Fibroblast of skin of left quadriceps (primary cell): ENCODE data around the gene PEX11A.
A peak's percentile ranks its signal among the peaks of the same experiment; 100 is the strongest.
"Not testable (repeated sequence)": the region's sequence is repeated elsewhere in the genome, so short reads cannot be mapped to it uniquely, and the experiment has no call there.

Experiments
- DNase-seq, 2 experiments: peaks; one replicate each; pipeline ENCODE4 v3.0.0-alpha.2; 2013; ENCODE audit warnings: low read depth in 2 of 2

PEX11A gene, protein sequence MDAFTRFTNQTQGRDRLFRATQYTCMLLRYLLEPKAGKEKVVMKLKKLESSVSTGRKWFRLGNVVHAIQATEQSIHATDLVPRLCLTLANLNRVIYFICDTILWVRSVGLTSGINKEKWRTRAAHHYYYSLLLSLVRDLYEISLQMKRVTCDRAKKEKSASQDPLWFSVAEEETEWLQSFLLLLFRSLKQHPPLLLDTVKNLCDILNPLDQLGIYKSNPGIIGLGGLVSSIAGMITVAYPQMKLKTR

DNA sequence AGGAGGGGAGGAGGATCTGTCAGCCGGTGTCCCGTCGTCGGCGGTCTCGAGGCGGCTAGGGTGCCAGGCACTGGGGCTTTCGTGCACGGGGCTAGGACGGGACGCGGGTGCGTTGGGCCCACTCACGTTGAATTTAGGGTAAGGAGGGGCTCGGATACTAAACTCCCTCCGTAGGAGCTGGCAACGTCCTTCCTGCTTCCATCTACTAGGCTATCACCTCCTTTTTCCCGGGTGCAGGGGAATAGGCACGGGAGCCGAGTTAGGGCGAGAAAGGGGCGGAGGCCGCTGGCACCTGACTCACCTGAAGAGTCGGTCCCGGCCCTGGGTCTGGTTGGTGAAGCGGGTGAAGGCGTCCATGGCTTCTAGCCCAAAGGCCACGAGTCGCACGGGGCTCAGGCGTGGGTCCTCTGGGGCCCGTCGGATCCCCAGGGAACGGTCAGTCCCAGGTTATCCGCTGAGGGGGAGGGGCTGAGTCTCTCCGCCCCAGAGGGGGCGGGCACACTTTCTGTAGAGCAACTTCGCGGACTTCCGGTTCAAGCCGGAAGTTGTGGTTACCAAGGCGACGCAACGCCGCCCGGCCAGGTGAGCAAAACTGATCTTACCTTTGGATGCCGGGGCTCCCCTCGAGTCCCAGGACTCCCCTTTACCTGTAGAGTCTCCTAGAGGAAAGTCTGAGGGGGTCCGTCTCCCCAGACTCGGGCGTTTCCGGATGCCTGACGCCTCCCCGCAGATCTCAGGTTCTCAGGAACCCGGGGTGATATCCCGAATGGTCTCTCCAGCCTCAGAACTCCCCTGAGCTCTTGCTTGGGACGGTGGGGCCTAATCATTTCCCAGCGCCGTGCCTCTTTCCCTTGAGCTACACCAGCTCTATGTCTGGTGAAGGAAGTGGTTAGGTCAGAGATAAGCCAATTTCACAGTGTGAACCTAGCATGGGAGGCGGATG, at the start of gene PEX11A, which contains the start of gene WDR93:
TSS of gene PEX11A (minus strand) at position 479 of the 943 bp plus-strand sequence. CDS start at position 357, 122 bp downstream.
TSS of gene WDR93 (plus strand) at position 536 of the 943 bp plus-strand sequence. CDS start 10,936 bp downstream, outside the sequence.
- peak; percentile 31 to 32 for DNase-seq

DNA sequence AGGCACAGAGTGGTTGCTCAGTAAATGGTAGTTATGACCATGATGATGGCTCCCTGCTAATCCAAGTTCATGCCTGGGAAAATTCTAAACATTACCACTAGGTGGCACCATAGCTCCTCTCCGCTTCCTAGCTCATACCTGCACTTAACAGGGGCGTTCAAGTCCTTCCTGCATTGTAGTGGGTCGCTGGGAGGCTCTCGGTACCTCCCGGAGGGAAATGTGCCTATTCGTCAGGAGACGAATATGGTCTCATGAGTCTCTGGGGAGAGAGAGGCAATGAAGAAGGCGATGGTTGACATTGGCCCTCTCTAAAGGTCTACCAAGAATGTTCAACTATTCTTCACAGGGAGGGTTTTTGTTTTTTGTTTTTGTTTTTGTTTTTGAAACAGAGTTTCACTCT, 49.6 kb upstream of the PEX11A start:
- DNase-seq, result peak; percentile 43 to 48

DNA sequence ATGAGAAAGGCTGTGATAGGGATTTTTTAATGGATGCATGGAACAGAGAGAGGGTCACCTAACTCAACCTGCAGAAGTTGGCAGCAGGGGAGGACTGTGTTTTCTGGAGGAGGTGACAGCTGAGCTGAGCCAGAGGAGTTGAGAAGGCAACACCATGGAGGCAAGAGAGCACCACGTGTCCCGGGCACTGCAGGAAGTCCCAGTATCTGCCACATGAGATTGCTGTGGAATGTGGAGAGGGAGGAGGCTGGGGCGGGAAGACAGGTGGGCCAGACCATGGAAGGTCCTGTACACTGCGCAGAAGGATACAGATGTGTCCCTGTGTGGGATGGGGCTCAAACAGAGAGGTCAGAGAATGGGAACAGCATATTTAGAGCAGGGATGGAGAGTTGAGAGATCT, 45.2 kb upstream of the PEX11A start:
- DNase-seq, result no peak

DNA sequence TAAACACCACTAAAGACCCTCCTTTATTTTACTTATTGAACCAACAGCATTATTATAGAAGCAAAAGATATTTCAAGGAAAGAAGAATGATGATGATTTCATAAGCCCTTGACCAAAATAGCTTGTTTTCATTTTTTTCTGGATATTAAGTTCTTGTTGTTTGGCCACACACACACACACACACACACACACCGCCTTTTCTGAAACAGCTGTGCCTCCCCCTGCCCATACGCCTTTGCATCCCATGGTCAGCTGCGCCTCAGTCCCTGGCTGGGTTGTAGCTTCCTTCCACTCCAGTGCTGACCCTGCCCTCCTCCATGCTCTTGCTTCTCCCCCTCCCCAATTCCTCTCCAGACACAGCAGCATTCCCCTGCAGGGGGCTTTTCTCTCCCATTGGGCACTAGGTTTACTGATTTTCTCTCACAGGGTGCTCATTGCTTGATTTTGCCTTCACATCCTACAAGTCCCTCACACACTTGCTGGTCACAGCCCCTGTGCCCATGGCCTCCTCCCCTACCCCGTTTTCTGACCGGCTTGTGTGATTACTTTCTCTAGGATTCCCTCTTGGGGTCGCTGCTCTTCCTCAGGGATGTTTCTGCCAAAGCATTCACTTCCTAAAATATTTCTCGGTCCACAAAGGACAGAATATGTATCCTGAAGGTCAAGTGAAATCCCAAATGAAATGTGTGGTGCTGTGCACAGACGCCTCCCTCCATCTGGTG, 42.1 kb upstream of the PEX11A start:
- no peak for DNase-seq

DNA sequence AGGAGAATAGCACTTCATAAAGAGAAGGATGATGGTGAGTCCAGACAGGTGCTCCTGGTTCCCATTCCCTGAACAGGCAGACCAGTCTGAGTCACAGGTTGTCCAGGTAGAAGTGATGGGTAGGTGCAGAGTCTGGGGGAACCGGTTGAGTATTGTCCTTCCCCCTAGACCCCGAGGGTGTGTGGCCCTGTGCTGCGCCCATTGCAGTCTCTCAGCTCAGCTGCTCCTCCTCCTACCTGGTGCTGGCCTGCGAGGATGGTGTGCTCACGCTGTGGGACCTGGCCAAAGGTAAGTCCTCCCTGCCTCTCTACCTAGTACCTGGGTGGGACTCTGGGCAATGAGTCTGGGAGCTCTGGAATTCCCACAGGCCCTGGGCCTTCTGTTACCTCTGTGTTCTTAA, 40.7 kb upstream of the PEX11A start:
- DNase-seq, result no peak

DNA sequence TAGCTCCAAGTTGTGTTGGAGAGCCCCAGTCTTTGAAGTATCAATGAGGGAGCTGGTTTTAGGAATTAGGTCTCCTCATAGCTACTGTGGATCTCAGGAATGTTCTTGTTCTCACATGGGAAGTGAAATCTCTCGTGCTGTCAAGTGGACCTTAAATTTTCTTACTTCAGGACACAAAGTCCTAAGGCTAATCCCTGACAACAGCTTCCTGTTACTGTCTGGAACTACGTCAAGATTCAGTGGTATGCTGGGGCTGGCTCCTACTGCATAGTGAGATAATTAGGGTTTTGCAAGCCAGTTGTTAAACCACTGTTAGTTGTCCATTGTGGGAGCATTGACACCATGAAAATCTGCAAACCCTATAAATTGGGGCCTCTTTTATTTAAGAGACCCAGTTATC, 37.7 kb upstream of the PEX11A start:
- no peak for DNase-seq

DNA sequence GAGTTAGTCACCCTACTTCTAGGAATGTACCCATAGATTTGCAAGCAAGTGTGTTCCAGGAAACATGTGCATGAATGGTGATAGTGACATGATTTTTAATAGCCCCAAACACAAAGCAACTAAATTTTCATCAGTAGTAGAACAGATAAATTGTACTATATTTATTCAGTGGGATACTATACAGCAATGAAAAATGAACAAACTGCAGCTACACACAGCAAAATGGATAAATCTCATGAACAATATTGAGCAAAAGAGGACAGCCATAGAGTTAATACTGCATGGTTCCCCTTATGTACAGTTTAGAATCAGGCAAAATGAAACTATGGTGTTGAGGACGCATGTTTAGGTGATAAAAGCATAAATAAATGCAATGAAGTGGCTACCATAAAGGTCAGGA, 34.5 kb upstream of the PEX11A start:
- no peak for DNase-seq

DNA sequence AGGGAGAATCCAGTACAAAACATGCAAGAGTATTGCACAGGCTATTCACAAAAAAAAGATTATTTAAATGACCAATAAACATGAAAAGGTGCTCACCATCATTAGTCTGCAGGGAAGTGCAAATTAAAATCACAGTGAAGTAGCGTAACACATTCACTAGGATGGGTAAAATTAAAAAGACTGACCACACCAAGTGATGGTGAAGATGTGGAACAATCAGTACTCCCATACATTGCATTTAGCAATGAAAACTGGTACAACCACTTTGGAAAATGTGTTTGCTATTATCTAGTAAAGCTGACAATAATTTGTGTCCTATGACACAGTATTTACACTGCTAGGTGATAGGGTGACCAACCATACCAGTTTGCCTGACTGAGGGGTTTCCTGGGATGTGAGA, 34.1 kb upstream of the PEX11A start:
- DNase-seq, result no peak

DNA sequence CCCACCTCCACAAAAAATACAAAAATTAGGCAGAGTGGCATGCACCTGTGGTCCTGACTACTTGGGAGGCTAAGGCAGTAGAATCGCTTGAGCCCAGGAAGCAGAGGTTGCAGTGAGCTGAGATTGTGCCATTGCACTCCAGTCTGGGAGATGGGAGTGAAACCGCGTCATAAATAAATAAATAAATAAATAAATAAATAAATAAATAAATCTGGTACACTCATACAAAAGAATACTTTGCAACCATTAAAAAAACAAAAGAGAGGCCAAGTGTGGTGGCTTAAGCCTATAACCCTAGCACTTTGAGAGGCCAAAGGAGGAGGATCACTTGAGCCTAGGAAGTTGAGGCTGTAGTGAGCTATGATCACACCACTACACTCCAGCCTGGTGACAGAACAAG, 32.5 kb upstream of the PEX11A start:
- DNase-seq, result no peak

DNA sequence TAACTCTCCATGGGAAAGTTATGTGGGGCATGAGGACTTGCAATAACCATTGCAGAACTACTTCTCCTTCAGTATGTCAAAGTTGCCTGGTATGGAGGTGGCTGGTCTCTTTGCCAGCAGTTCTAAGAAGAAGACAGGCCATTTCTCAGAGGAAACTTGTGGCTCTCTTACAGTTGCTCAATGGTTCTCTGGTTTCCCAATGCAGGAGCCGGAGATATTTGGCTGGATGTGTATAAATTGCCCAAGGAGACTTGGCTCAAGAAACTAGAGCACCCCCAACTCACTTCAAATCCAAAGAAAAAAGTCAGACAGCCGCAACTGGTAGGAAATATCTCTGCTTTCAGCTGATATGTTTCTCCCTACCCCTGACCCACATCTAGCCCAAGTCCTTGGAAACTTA, 24.2 kb upstream of the PEX11A start:
- no peak for DNase-seq

DNA sequence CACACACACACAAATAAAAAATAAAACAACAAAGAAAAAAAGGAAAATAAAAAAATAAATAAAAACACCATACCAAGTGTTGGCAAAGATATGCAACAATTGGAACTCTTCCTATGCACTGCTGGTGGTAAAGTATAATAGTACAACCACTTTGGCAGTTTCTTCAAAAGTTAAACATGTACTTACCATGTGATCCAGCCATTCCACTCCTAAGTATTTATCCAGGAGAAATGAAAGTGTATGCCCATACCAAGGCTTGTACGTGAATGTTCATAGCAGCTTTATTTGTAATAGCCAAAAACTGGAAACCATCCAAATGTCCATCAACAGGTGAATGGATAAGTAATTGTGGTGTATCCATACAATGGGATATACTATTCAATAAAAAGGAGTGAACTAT, 17.0 kb upstream of the PEX11A start:
- DNase-seq, result no peak

DNA sequence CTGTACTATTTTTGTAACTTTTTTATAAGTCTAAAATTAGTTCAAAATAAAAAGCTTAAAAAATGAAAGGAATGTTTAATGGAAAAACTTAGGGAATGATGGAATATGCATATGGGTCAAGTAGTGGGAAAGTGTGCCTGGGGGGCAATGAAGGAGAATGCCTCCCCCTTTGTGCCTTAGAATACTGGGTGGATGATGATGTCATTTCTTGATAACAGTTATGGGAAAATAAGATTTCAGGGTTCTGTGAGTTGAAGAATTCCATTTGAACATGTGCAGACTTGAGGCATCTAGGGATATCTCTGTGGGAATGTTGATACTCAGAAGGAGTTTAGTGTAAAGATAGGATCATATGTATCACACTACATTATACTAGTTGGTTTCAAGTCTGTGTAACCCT, 13.9 kb upstream of the PEX11A start:
- no peak for DNase-seq

DNA sequence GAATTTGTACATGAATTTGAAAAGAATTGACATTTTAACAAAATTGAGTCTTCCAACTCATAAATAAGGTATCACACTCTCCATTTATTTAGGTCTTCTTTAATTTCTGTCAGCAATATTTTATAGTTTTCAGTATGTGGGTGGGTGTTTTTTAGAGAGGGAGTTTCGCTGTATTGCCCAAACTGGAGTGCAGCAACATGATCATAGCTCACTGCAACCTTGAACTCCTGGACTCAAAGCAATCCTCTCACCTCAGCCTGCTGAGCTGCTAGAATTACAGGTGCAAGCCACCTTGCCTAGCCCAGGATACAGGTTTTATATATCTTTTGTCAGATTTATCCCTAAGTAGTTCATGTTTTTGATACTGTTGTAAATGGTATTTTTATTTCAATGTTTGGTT, 4.6 kb upstream of the PEX11A start:
- no peak for DNase-seq

DNA sequence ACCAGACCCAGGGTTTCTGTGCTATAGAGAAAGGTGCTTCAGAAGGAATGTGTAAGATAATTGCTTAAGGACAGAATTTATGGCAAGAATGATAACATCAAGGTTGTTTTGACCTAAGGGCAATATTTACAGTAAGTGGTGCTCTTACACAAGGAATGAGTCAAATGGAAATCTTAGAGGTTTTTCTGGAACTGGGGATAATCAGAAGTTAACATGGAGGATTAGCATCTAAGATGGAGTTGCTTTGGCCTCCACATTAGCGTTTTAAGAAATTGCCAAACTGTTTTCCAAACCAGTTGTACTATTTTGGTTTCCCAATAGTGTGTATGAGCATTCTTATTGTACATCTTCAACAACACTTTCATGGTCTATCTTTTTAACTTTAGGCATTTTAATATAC, 3.1 kb upstream of the PEX11A start:
- no peak for DNase-seq

DNA sequence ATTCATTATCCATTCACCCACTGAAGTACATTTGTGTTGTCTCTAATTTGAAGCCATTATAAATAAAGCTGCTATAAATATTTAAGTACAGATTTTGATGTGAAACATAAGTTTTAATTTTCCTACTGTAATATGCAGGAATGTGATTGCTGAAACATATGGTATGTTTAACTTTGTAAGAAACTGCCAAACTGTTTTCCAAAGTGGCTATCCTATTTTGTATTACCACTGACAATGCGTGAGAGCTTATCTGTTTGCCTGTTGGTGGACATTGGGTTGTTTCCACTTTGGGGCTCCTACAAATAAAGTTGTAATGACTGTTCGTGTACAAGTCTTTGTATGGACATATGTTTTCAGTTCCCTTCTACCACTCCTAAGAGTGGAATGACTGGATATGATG, 2.5 kb upstream of the PEX11A start:
- DNase-seq, result no peak

DNA sequence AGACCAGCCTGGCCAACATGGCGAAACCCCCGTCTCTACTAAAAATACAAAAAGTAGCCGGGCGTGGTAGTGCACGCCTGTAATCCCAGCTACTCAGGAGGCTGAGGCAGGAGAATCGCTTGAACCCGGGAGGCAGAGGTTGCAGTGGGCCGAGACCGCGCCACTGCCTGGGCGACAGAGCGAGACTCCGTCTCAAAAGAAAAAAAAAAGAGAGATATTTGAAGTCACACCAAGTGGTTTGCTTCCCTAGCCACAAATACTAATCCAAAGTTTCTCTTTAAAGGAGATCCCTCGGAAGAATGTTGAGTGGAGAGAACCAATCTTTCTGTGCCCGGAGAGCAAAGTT, 651 bp downstream of the PEX11A start:
- not testable (repeated sequence) for DNase-seq

DNA sequence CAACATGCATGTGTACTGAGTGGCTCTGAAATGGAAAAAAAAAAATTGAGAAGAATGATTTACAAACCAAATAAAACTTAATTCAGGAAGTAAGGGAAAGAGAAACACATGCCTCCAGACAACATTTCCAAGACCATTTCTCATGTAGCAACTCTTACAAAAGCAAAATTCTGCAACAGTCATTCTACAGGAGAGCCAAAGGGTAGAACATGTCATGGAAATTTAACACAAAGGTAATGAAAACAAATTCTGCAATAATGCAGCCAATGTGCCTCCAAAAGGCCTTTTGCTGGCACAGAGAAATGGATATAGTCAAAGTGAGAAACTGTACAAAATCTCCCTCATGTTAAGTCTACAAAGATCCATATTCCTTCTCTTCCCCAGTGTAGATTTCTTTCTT, 4.0 kb downstream of the PEX11A start:
- DNase-seq, result no peak

DNA sequence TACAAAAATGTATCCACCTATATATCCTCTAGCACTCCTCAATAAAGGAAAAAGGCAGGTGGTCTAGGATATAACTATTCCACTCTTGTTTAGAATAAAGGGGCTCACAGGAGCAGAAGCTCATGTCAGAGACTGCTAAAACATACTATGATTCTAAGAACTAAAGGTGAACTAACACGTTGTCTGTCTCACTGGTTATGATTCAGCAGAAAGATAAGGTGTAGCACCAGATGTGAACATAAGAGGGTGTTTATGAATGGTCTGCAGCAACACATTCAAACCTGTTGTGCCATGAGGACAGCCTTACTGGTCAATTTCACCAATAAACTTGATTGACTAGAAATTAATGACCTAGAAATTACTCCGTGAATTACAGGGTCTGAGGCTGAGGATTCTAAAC, 4.6 kb downstream of the PEX11A start:
- DNase-seq, result no peak

DNA sequence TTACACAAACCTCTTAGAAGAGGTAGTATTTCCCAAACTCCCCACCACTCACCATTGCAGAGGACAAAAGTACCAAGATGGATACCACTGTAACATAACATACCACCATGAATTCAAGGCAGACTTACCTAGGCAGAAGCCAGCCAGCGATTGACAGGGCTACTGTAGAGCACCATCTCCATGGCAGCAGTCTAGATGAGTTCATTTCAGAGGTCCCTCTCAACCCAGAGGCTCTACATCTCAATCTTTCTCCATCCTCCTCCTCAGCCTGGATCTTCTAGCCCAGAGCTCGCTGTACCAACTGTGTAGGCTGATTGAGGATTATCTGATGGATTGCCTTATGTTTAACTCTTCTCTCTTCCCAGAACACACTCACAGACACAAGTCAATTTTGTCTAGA, 9.4 kb downstream of the PEX11A start:
- no peak for DNase-seq

DNA sequence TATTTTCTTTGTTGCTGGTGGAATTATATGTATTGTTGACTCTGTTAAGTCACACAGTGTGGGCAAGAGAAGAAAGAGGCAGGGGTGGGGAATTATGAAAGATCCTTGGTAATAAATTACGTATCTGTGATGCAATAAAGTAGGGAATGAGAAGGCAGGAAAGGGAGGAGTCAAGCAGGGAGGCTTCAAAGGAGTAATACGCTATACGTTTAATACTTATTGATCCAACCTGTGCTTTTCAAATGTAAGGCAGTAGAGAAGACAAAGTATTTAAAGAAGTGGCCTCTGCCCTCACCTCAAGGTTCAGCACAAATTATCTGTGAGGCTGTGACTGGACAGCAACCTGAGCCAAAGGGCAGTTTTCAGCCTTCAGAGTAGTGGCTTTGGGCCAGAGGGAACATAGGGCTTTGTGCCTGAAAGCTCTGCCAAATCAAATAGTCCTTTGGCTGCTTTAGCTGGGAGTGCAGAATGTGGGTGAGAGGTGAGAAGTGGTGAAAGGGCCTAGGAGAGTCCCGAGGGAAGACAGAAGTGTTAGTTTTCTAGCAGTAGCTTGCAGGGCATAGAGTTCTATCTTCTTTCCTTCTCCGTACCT, 10.2 kb downstream of the PEX11A start:
- DNase-seq, result no peak

DNA sequence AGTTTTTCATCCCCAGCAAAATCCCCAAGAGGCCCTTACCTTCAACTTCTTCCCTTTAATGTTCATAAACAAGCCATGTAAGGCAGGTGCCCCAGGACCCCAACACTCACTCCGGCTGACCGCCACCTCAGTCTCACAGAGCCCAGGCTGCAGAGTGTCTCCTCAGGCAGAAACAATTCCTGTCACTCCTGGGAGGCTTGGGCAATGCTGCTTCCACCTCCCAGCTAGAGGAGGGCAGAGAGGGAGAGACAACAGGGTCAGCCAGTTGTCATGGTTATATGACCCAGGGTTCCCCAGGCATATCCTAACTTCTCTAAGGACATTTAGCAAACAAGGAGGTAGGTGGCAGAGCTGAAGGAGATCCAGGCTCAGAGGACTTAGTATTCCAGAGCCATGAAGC, 11.3 kb downstream of the PEX11A start, which contains the start of gene PLIN1:
TSS of gene PLIN1 (minus strand) at position 156 of the 400 bp plus-strand sequence. CDS start 1,878 bp downstream, outside the sequence.
- DNase-seq, result no peak

DNA sequence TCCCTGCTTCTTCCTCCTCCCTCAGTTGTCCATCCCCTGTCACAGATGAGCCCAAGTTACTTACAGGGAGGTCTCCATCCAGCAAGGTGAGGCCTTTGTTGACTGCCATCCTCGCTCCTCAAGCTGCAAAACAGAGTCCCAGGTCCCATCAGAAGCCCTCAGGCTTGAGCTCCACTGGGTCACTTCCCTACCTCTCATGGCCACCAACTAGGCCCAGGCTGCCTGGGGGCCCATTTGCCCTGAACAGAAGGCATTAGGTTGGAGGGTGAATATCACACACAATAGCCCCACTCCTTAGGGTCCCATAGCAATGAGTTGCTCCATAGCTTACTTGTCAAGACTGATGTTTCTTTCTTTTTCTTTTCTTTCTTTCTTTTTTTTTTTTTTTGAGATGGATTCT, 13.2 kb downstream of the PEX11A start:
- DNase-seq, result no peak
